Cardiac septum (tissue), 1 donor: ENCODE results near the gene CCNDBP1. TPM values are rescaled to one million over a fixed set of nuclear protein-coding genes. Genes with fewer than 3 reads are reported as not detected.
A peak's percentile ranks its signal among the peaks of the same experiment; 100 is the strongest.
"Not testable (repeated sequence)": the region's sequence is repeated elsewhere in the genome, so short reads cannot be mapped to it uniquely, and the experiment has no call there.

Experiments
- DNase-seq: peaks from one replicate; pipeline ENCODE4 v3.0.0-alpha.2; 2020; ENCODE audit warnings: low spot score
- intact Hi-C: fragments of 100-400 bp; cut with DNase I; formaldehyde crosslinking; loops from one replicate; pipeline ENCODE4 v1.14.0; 2022
- long read RNA-seq: library from polyadenylated mRNA; unstranded; transcript quantifications from one replicate; pipeline ENCODE4 v2.0.0, GENCODE V29; 2021
- total RNA-seq: library from RNA; stranded (reverse); fragmentation: NEBNext Ultra II Directional; extraction: Animal tissue kit (Norgen Biotek cat#: 25700); gene quantifications from one replicate; pipeline ENCODE4 v1.2.1, GENCODE V29; 2021
- donor health status: DM: no; HTN: no; CAD: no.

Gene CCNDBP1, protein sequence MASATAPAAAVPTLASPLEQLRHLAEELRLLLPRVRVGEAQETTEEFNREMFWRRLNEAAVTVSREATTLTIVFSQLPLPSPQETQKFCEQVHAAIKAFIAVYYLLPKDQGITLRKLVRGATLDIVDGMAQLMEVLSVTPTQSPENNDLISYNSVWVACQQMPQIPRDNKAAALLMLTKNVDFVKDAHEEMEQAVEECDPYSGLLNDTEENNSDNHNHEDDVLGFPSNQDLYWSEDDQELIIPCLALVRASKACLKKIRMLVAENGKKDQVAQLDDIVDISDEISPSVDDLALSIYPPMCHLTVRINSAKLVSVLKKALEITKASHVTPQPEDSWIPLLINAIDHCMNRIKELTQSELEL
- total RNA-seq: 56.6 TPM
- long read RNA-seq, transcript CCNDBP1-201 (11 exons, 3,660 nt): major isoform, 98 of 138 reads
- long read RNA-seq, partial matches to known transcripts: 16 of 138 reads
- long read RNA-seq, other reads (novel, unspliced or antisense): 17 of 138 reads

DNA sequence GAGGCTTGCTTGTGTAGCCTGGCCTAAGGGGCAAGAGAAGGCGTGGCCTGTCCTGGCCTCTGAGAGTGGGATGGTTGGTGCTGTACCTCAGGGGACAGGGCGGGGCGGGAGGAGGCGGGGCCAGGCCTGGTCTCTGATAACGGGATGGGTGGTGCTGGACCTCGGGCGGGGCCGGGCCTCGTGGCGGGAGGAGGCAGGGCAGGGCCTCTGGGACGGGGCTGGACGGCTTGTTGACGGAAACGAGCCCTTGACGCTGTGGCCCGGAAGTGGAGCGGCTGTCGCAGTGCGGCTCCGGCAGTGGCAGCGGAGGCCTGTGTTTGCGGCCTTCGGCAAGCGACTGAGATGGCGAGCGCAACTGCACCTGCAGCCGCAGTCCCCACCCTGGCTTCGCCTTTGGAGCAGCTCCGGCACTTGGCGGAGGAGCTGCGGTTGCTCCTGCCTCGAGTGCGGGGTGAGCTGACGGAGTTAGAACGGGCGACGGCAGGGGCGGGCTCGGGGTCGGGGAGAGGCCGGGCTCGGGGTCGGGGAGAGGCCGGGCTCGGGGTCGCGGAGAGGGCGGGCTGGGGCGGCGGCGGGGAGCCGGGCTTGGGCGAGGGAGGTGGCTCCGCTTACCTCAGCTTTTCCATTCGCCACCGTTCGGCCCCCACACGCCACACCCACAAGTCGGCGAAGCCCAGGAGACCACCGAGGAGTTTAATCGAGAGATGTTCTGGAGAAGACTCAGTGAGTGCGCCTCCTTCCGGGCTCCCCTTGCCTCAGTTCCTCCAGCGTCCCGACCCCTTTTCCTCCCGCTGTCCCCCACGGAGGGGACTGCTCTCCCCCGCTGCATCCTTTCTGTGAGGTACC, at the start of gene CCNDBP1:
Gene CCNDBP1, plus strand, starts transcription at position 247 of the 846 bp plus-strand sequence. Its CDS starts 96 bp downstream, at position 343.
- DNase-seq: peak; percentile 99
- intact Hi-C loops: loop anchor here (5.0 kb wide), 2 partner anchors 53 to 78 kb away; partner anchors contain the start of genes TMEM62 and UBR1

DNA sequence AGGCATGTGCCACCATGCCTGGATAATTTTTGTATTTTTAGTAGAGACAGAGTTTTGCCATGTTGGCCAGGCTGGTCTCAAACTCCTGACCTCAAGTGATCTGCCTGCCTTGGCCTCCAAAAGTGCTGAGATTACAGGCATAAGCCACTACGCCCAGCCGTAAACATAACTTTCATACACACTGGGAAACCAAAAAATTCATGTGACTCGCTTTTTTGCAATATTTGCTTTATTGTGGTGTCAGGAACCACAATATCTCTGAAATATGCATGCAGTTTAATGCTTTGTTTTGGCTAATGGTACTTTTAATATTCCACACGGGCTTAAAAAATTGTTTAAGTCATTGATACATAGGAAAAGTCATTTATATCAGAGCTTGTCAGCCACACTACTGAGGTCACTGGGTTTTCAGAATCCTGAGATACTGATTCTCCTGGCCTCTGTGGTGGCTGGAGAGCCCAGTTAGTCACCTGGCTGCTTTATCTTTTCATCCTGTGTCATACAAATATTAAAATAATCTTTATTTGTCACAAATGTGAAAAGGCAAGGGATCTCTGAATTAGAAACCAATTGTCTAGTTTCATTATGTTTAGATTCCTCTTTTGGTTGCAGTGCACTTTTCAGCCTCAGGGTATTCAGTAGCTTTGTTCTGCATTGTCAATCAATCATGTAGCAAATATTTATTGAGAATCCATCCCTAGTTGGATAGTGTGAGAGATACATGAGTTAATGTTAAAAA, 41.8 kb upstream of the CCNDBP1 start:
- no peak for DNase-seq
- intact Hi-C loops: no loop called here

DNA sequence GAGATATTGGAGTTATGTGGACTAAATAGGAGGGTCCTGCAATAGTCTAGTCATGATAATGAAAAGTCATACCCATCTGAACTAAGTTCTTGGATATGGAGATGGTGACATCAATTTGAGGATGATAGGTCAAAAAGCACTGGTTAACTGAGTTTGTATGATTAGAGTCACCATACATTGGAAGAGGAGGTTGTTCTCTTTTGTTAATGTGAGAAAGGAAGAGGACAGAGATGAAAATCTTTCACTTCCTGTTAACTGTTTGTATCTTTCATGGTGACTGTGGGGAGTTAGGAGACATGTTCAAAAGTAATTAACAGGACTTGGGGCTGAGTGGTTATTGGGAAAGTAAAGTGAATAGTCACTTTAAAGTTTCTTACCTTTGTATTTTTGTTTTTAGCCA, 40.7 kb upstream of the CCNDBP1 start:
- no peak for DNase-seq
- intact Hi-C loops: no loop called here

DNA sequence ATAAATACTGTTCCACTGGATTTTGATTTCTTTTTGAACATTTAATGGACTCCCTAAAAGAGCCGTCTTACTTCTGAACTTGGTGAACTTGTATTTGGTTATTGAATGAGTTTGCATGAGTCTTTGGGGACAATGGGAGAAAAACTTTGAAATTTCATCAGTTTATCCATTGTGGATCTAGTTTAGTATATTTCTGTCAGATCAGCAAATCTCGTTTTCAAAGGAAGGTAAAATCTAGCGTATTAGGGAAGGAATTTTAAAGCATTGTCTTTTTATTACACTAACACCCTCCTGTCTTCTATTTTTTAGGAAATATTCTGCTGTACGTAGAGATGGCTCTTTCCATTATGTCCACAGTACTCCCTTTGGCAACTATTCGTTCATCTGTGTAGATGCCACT, 39.0 kb upstream of the CCNDBP1 start:
- no peak for DNase-seq
- intact Hi-C loops: no loop called here

DNA sequence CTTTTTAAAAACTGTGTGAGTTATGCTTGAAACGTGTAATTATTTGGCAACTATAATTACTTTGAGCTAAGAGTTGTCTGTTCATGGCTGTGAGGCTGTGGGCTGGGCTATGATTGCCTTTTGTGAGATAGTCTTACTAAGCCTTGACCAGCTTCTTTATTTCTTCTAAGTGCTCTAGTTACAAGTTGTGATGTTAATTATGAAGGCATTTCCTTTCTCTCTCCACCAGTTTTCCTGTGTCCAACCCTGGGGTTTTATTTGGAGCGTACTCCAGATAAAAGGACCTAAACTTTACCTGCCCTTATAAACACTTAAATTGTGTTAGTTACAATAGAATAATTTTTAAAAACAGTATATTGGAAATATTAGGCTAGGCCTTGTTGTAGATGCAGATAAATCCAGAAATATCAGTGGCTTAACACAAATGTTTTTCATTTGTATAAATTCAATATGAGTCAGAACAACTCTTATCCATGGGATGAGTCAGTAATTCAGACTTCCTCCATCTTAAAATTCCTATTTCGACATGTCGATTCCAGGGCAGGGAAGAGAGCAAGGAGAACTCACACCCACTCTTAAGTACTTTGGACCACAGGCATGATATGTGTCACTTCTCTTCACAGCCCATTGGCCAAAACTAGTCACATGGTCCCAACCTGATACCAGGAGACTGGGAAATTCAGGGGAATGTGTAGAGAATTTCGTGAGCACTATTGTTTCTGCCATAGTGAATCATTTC, 34.8 kb upstream of the CCNDBP1 start:
- intact Hi-C loops: no loop called here
- no peak for DNase-seq

DNA sequence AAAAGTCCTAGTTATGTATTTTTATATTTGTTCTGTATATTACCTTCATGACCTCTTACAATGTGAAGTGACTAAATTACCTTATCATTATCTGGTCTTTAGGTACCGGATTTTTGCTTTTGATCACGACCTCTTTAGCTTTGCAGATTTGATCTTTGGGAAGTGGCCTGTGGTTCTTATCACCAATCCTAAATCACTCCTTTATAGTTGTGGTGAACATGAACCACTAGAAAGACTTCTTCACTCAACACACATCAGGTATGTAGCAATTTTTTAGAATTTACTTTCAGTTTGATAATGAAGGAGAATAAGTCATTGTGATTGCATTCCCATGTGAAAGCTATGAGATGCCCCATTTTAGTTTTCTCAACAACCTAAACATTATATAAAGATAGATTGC, 33.5 kb upstream of the CCNDBP1 start:
- no peak for DNase-seq

DNA sequence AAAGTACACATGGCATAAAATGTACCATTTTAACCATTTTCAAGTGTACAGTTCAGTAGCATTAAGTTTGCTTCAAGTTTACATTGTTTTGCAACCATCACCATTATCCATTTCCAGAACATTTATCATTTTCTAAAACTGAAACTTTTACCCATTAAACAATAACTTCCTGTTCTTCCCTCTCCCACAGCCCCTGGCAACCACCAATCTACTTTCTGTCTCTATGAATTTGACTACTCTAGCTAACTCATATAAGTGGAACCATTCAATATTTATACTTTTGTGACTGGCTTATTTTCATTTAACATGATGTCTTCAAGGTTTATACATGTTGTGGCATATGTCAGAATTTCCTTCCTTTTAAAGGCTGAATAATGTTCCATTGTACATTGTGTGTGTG, 31.9 kb upstream of the CCNDBP1 start:
- intact Hi-C loops: no loop called here

More for the DNA sequence above, 33.5 kb upstream of the CCNDBP1 start:
- intact Hi-C loops: no loop called here

DNA sequence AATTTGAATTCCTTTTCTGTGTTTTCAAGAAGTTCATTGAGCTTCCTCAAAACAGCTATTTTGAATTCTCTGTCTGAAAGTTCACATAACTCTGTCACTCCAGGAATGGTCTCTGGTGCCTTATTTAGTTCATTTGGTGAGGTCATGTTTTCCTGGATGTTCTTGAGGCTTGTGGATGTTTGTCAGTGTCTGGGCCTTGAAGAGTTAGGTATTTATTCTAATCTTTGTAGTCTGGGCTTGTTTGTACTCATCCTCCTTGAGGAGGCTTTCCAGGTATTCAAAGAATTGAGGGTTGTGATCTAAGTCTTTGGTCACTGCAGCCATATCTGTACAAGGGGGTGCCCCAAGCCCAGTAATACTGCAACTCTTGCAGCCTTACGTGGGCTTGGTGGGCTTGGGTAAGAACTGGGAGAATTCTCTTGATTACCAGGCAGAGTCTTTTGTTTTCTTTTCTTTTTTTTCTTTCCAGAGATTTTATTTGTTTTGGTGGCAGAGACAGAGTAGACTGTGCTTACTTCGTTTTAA, 19.3 kb upstream of the CCNDBP1 start:
- DNase-seq: no peak
- intact Hi-C loops: no loop called here

More for the DNA sequence above, 31.9 kb upstream of the CCNDBP1 start:
- DNase-seq: no peak

DNA sequence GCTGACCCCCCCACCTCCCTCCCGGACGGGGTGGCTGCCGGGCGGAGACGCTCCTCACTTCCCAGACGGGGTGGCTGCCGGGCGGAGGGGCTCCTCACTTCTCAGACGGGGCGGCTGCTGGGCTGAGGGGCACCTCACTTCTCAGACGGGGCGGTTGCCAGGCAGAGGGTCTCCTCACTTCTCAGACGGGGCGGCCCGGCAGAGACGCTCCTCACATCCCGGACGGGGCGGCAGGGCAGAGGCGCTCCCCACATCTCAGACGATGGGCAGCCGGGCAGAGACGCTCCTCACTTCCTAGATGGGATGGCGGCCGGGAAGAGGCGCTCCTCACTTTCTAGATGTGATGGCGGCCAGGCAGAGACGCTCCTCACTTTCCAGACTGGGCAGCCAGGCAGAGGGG, 17.9 kb upstream of the CCNDBP1 start:
- intact Hi-C loops, DNase-seq: not testable (repeated sequence)

DNA sequence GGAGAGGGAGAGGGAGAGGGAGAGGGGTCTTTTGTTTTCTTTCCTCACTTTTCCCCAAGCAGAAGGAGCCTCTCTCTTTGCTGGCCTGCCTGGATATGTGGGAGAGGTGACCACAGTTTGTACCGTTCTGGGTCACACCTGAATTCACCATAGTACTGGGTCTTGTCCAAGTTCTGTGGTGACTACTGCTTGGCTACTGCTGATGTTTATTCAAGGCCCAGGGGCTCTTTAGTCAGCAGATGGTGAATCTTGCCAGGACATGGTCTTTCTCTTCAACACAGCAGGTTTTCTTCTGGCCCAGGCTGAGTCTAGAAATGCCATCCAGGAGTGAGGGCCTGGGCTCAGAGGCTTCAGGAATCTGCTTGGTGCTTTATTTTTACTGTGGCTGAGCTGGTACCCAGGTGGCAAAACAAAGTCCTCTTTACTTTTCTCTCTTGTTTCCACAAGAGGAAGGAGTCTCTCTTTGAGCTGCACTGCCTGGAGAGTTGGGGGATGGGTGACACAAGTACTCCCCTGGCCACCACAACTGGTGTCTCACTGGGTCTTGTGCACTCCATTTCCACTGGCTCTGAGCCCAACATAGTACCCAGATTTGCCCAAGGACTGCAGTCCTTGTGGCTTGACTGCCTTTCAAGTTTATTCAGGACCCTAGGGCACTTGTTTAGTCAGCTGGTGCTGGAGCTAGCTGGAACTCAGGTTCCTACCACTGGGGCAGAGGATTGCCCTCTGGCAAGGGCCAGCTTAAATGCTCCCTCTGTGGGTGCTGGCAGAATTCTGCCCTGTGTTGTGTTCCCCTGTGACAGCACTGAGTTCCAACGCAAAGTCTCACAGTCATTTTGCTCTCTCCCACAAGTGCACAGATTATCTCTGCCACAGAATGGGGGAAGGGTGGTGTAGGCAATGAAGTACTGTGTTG, 16.8 kb upstream of the CCNDBP1 start:
- intact Hi-C loops: no loop called here
- no peak for DNase-seq

DNA sequence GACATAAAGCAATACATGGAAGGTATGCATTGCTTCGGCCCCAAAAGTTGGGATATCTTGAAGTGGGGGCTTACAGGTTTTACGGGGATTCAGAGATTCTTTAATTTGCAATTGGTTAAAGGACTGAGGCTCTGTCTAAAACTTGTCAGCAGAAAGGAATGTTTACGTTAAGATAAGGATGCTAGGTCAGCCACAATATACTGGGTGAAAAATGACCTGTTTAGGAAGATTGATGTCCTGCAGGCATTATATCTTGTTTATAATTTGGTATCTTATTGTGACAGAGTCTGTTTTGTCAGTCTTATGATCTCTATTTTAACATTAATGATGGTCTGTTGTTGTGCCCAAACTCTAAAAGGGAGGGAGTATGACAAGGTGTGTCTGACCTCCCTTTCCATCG, 15.3 kb upstream of the CCNDBP1 start:
- DNase-seq: no peak
- intact Hi-C loops: no loop called here

DNA sequence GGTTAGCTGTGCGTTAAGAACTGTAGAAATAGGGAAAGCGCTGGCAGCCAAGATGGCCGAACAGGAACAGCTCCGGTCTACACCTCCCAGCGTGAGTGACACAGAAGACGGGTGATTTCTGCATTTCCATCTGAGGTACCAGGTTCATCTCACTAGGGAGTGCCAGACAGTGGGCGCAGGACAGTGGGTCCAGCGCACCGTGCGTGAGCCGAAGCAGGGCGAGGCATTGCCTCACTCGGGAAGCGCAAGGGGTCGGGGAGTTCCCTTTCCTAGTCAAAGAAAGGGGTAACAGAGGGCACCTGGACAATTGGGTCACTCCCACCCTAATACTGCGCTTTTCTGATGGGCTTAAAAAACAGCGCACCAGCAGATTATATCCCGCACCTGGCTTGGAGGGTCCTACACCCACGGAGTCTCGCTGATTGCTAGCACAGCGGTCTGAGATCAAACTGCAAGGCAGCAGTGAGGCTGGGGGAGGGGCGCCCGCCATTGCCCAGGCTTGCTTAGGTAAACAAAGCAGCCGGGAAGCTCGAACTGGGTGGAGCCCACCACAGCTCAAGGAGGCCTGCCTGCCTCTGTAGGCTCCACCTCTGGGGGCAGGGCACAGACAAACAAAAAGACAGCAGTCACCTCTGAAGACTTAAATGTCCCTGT, 9.4 kb upstream of the CCNDBP1 start:
- intact Hi-C loops, DNase-seq: not testable (repeated sequence)

DNA sequence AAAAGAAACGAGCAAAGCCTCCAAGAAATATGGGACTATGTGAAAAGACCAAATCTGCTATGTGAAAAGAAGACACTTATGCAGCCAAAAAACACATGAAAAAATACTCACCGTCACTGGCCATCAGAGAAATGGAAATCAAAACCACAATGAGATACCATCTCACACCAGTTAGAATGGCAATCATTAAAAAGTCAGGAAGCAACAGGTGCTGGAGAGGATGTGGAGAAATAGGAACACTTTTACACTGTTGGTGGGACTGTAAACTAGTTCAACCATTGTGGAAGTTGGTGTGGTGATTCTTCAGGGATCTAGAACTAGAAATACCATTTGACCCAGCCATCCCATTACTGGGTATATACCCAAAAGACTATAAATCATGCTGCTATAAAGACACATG, 8.1 kb upstream of the CCNDBP1 start:
- intact Hi-C loops, DNase-seq: not testable (repeated sequence)

DNA sequence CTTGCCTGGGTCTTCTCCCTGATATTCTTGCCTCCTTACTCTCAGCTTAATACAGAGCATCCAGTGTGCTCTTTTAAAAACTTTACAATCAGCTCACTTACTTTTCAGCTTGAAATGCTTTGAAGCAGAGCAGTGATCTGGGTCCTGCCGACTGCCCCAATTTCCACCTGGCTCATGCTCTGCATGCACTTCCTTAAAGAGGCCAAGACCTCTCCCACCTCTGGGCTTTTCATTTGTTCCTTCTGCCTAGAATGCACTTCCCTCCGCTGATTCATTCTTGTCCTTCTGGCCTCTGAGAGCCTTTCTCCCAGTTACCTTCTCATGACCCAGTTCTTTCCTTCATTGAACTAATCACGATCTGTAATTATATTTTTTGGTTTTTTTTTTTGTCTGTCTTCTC, 1.9 kb upstream of the CCNDBP1 start:
- no peak for DNase-seq
- intact Hi-C loops: no loop called here

DNA sequence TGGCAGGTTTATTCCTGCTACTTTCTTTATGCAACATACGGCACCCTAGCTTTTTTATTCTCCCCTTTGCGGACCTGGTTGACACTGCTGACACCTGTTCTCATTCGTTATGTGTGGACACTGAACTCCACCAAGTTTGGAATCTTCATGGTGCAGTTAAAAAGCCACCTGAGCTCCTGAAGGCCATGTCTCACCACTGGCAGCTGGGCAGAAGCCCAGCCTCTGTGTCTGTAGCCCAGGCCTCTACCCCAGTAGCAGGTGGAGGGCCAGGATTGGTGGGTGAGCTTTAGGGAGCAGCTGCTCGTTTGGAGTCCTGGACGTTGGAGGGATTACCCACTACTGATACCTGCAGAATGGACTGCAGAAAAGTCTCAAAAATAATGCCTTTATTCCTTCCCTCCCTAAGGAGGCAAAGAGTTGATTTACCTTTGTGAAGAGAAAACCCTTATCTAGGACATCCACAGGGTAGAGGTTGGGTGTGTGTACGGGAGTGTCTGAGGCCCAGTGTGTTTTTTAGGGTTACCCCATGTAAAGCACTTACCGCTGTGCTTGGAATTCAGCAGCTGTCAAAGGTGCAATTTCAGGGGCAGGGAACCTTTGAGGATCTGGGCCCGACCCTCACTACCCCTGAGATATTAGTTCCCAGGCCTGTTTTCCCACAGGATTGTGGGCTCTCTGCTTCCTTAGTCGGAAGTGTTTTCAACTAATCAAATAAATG, 637 bp upstream of the CCNDBP1 start:
- intact Hi-C loops: loop anchor here (5.0 kb wide), 2 partner anchors 52 to 77 kb away; partner anchors contain the start of genes TMEM62 and UBR1
- no peak for DNase-seq

DNA sequence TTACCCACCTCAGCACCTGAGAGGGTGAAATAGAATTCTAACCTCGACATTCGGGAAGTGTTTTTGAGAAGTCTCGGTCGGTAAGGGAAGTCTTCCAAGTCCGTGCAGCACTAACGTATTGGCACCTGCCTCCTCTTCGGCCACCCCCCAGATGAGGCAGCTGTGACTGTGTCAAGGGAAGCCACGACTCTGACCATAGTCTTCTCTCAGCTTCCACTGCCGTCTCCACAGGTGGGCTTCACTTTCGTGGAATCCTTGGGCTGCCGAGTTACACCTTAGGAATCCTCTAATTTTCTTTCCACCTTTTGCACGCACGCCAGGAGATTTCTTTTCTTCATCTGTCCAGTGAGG, 775 bp downstream of the CCNDBP1 start:
- intact Hi-C loops: loop anchor here (5.0 kb wide), 2 partner anchors 54 to 79 kb away; partner anchors contain the start of genes TMEM62 and UBR1
- no peak for DNase-seq
